HPDE6-E6E7 (cell line): Measurements from ENCODE around the gene FAM120B.
"Not testable (repeated sequence)": the region's sequence is repeated elsewhere in the genome, so short reads cannot be mapped to it uniquely, and the experiment has no call there.

ENCODE experiments used
- DNase-seq: peaks from one replicate; pipeline ENCODE4 v3.0.0; 2011; ENCODE audit warnings: missing footprints; ENCODE audit errors: extremely low spot score

The FAM120B gene, protein sequence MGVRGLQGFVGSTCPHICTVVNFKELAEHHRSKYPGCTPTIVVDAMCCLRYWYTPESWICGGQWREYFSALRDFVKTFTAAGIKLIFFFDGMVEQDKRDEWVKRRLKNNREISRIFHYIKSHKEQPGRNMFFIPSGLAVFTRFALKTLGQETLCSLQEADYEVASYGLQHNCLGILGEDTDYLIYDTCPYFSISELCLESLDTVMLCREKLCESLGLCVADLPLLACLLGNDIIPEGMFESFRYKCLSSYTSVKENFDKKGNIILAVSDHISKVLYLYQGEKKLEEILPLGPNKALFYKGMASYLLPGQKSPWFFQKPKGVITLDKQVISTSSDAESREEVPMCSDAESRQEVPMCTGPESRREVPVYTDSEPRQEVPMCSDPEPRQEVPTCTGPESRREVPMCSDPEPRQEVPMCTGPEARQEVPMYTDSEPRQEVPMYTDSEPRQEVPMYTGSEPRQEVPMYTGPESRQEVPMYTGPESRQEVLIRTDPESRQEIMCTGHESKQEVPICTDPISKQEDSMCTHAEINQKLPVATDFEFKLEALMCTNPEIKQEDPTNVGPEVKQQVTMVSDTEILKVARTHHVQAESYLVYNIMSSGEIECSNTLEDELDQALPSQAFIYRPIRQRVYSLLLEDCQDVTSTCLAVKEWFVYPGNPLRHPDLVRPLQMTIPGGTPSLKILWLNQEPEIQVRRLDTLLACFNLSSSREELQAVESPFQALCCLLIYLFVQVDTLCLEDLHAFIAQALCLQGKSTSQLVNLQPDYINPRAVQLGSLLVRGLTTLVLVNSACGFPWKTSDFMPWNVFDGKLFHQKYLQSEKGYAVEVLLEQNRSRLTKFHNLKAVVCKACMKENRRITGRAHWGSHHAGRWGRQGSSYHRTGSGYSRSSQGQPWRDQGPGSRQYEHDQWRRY

DNA sequence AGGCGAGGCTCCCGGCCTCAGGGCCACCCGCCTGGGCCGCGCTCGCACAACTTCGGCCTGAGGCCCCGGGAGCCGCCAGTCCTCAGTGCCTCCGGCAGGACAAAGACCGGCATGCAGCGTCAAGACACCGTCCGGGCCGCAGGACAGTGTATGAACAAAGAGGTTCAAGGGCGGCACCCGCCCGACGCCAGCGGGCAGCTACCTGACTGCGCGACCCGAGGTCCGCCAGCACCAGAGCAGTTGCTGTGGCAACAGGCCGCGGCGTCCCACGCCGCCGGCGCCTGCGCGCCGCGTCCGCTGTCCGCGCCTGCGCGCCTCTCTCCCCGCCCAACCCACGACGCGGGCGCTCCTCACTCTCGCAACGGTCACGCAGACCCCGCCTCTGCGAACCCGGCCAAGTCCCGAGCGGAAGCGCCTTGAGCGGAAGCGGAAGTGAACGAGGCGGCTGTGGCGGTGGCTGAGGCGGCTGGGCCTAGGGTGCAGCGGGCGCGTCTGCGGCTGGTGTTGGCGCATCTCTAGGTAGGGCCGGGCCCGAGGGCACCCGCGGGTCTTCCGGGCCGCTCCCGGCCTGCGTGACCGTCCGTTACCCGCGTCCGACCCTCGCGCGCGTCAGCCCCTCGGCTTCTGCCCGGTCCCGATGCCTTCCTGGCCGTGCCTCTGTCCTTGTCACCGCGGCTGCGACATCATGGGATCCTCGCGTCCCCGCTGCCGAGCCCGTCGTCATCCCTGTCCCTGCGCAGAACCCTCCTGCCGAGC, at the start of gene FAM120B:
TSS of gene FAM120B (plus strand) at position 435 of the 756 bp plus-strand sequence. CDS start 10,633 bp downstream, outside the sequence.
- DNase-seq = peak; percentile 91

DNA sequence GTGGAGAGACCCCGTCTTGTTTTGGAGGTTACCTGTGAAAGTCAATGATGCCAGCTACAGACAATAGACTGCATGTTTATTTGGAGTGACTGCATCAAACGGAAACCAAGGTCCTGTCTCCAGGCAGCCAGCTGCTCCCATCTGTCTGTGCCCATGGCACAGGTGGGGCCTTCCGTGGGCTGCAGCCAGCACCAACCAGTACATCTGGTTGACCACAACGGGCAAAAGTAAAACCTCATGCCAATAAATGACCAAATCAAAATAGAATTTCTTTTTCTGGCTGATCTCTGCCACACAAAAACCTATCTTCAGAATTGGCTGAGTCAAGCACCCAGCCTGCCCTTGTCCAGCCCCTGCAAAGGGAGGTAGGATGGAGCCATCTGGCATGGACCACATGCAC, 49.2 kb upstream of the FAM120B start:
- DNase-seq = no peak

DNA sequence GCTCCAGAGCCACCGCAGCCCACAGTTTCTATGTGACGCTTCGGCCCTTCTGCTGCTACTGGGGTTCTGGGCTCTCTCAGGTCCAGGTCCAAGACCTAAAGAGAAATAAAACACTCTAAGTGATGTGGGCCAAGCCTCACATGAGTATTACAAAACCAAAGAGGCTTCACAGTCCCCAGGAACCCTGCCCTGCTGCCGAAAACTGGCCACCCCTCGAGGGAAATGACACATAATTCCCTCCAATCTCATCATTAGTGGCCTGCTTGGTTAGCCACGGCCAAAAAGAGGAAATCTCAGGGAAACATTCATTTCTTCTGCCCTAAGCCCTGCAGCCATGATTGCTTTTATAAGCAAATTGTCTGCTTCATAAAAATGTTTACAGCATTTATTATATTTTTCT, 48.2 kb upstream of the FAM120B start:
- DNase-seq = no peak

DNA sequence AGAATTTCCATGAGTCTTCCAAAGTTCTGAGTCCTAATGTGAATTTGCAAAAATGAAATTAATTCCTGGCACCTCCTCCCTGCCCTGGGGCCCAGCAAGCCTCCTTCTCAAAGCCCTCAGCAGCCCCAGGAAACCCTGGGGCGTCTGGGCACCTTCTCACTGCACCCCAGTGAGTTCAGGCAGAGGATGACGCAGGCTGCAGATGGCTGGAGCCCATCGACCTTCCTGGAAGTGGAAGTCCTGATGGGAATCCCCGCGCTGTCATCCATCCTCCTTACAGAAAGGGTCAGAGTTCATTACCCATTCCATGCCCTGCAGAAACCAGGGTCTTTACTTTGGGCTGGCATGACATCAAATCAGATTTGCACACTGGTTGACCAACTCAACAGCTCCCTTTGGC, 47.3 kb upstream of the FAM120B start:
- no peak for DNase-seq

DNA sequence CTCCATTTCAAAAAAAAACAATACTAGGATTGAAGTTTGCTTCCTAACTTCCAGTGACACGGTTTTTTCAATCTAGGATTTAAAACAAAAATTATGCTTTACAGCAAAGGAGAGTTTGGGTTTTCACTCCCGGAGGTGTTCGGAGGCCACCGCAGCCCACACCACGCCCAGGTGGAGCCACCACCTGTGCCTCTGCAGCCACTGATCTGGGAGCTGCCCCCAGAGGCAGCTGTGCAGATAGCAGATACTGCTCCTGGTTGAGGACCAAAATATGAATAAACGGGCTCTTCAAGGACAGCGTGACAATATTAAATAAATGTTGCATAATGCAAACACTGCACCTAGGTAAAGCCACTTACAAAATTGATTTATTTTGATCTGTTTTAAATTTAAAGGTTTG, 45.9 kb upstream of the FAM120B start:
- DNase-seq = no peak

DNA sequence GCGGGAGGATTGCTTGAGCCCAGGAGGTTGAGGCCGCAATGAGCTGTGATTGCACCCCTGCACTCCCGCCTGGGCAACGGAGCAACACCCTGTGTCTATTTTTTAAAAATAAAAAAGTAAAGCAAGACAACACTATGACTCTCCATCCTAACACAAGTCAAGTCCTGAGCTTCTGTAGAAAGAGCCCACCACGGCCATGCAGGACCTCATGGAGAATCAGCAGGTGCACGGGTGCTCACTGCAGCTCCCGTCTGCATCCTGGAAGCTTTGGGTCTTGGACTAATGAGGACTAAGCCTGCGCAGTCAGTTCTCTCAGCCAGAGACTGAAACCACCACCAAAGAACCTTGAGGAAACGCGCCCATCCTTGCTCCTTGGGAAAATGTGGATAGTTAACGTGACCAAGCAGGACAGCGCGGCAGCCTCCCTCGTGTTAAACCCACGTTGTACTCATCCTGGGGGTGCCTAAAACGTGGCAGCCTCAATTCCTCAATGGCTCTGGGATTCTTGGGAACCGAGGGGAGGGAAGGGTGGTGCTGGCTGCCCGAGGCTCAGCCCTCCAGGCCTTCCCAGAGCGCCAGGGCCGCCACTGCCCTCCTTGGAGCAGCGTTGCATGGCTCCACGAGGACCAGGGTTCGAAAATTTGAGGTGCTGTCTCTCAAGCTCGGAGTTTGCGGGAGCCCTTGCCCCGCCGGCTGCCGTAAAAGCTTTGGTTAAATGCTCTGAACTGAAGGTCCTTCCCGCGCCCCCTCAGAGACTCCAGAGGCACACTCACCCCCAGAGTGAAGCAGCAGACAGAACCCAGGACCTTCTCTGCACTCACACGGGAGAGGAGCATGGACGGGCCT, 44.7 kb upstream of the FAM120B start:
- no peak for DNase-seq

DNA sequence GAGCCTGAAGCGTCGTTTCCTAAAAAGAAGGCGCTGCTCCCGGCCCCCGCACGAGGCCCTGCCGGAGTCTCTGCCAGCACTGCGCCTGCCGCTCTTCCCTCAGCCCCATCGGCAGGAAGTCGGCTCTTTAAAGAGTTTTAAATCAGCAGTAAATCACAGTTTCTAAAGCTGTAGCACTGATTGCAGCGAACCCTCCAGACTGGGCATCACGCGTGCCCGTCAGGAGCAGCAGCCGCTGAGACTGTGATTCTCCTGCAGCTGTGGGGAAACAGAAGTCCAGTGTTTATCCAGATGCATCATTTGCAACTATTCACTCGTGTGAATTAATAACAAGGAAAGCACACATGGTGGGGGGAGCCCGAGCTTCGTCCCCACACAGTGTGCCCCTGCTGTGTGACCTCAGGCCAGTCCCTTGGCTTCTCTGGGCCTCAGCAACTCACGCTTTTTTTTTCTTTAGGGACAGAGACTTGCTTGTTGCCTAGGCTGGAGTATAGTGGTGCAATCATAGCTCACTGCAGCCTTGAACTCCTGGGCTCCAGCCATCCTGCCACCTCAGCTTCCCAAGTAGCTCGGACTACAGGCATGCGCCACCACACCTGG, 44.0 kb upstream of the FAM120B start:
- no peak for DNase-seq

DNA sequence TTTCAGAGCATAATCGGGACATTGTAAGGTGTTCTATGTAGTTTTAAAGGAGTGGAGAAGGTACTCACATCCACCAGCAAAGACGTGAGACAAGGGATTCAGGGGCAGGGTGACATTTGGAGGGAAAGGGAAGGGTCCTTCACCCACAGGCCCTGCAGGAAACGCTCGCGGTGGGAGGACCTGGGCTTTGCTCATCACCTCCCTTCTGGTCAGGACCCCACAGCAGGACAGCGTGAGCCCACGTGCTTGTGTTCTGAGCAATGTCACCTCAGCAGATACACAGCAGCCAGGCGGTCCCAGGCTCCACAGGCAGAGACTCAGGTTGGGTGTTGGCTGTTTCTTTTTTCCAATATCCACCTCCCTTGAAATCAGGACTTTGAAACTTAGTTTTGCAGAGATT, 43.1 kb upstream of the FAM120B start:
- DNase-seq = no peak

DNA sequence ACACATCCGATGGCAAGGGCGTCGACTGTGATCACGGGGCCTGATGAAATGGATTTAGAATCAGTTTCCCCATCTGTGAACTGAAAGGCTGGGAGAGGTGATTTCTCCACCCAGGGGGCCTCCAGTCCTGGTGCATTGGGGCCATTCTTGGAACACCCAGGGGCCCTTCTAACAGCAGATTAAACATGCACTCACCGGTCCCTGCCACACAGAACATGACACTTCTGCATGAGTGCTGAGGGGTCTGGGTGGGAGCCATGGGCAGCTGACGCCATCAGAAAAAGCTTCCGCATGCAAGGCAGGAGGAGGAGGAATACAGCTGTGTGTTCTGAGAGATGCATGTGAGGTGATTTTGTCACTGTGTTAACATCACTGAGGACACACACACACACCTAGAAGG, 42.5 kb upstream of the FAM120B start:
- DNase-seq = no peak

DNA sequence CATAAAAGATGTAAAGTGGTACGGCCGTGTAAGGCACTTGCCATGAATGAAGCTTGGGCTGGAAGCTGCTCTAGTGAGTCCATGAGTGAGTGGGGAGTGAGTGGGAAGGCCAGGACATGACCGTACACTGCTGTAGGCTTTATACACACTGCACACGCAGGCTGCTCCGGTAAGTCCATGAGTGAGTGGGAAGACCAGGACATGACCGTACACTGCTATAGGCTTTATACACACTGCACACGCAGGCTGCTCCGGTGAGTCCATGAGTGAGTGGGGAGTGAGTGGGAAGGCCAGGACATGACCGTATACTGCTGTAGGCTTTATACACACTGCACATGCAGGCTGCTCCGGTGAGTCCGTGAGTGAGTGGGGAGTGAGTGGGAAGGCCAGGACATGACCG, 41.9 kb upstream of the FAM120B start:
- DNase-seq = not testable (repeated sequence)

DNA sequence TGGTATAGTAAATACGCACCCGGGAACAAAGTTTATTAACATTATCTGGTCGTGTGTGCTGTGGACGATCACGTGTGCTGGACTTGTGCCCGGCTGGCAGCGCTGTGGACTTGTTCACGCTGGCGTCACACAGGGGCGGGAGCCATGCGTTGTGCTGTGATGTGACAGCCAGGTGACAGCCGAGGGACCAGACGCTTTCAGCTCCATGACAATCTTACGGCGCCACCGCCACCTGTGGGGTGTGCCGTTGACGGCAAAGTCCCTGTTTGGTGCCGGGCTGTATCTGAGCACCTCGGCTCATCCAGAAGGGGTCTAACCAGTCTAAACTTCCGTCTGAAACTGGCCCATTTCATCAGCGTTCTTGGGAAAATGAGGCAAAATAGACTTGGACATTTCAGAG, 40.9 kb upstream of the FAM120B start:
- DNase-seq = no peak

DNA sequence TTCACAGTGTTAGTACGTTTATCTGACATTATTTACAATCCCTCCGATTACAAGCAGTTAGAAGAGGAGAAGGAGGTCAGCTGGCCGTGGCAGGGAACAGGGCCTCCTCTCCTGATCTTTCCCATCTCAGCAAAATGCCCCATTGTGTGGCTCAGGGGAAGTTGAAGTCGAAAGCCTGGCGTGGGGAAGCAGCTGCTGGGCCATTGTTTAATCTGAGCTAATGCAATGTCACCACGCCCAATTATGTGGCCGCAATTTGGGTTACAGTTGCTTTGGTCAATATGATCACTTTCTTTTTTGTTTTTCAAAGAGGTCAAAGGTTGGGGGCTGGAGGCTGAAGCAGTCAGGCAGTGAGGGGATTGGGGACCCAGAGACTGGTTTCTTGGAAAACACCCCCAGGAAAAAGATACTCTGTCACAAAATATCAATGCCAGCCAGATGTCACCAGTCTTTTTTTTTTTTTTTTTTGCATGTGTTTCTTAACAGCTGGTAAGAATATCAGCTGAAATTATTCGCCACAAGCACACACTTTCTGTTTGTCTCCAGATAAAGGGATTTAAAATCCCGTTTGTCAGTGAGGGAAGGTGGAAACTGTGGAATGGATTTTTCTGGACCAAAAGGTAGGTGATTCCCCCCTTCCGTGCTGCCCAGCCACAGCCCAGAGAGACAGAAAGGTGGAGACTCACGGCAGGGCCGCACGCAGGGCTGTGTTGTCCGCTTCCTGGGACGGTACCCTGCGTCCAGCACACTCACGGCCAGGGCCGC, 40.3 kb upstream of the FAM120B start:
- no peak for DNase-seq

DNA sequence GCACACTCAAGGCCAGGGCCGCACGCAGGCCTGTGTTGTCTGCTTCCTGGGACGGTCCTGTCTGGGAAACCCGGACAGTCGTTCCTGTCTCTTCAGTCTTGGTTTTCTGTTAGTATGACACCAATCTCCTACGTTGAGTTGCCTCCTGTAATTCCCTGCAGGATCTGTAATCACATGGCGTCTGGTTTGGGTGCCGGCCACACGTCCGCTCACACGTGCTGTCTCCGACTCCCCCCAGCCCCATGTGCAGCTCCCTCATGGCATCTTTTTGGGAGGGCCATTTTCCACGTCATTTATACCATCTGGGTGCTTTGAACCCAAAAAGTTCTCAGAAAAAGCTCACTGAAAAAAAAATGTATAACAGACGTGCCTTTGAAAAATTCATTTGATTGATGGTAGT, 38.9 kb upstream of the FAM120B start:
- DNase-seq = no peak

DNA sequence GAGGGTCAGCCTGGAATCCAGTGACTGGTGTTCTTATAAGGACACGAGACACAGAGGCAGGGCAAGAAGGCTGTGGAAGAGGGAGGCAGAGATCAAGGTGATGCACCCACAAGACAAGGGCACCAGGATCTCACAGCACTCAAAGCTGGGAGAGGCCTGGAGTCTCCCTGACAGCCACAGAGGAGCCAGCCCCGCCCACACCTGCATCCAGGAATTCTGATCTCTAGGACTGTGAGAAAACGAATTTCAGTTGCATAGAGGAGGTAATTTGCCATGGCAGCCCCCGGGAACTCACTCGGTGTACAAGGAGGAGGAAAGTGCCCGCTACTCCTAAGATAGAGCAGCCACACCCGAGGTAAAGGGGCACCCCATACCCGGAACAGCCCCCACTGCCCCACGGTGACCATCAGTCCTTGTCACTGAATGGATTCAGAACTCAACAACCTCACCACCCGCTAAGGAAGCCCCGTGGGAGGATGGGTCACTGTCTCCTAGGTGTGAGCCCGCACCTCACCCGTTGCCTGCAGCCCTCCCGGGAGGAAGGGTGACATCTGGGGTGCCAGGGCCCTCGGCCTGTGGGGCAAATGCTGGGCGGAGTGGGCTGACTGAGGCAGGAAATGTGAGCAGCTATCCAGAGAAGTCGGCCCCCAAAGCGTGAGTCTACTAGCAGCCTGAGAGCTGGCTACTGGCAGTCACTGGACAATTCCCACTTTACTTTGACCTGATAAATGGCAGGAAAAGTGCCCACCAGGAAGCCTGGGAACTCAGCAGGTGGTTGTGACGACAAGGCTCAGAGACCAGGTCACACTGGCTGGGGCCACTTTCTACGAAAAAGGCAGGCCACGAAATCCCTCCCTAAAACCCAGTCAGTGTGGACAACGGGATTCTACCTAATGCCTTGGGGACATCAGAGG, 38.1 kb upstream of the FAM120B start:
- no peak for DNase-seq

DNA sequence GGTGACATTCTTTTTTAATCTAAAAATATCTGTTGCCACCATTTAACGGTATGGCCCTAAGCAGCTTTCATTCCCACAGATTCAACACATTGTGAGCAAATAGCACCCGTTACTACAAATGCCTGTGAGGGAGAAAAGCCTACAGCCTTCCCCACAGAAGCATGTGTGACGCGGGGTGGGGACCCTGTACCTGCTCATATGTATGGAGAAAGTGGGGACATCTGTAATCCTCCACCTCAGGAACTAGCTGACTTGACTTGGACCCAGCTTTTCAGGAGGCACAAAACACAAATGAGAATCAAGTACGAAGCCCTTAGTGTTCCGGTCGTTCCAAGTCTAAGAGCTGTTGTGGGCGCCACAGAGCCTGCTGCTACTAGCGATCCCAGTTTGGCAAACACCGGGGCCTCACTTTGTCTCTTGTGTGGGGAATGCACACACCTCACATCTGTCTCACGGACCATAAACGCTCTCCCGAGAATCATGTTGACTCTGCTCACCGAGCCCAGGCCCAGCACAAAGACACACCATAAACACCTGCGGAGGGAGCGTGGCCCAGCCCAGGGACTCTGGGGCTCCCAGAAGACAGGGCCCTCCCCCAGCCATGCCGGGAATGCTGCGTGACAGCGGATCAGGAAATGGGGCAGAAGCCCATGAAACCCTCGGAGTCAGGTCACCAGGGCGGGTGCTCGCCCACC, 37.3 kb upstream of the FAM120B start:
- DNase-seq = no peak

DNA sequence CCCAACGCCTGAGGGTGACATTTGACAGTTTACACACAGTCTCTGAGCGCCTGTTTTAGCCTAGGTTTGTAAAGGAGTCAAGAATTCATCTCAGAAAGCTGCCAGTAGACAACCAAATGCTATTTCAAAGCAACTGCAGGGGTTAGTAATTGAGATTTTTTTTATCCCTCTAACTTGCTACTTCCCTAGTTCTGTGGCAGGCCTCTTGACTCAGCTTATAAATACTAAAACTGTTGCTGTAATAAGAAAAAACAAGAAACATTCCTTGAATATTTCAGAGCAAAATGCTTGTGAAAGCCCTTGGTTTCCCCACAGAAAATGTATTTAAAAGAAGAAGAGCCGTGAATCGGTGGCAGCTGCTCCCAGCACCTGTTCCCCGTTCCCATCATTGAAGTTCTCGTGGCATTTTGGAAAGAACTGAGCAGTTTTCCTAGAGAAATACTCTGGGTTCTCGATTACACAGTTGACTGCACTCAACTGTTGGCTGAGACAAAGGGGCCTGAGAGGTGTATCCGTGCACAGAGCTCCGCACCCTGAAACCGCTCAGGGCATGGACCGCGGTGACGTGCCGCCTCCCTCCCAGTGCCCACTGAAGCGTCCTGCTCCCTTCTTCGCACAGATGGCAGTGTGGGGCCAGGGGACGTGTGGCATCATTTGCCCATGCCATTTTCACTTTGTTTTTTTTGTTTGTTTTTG, 36.6 kb upstream of the FAM120B start:
- DNase-seq = no peak

DNA sequence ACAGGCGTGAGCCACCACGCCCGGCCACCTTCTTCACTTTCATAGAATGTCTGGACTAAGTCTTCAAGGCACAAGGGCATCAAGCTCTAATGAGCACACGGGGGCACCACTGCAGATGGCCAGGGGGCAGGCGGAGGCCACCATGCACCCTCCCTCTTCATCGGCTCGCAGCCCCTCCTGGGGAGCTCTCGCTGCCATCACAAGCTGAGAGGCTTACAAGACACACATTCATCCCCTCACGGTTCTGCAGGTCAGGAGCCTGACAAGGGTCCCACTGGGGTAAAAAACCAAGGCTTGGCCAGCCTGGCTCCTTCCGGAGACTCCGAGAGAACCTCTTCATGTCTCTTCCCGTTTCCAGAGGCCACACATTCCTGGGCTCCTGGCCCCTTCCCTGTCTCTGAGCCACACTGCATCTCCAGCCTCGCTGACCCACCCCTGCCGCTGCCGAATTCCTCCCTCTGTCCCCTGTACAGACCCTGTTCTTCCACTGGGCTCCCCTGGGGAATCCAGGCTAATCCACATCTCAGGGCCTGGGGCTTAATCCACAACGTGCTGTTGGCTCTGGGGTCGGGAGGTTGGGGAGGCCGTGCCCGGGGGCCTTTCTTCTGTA, 35.5 kb upstream of the FAM120B start:
- no peak for DNase-seq
